Measurements from ENCODE around the gene B2M.
"Not testable (repeated sequence)": the region's sequence is repeated elsewhere in the genome, so short reads cannot be mapped to it uniquely, and the experiment has no call there.

B2M gene

DNA sequence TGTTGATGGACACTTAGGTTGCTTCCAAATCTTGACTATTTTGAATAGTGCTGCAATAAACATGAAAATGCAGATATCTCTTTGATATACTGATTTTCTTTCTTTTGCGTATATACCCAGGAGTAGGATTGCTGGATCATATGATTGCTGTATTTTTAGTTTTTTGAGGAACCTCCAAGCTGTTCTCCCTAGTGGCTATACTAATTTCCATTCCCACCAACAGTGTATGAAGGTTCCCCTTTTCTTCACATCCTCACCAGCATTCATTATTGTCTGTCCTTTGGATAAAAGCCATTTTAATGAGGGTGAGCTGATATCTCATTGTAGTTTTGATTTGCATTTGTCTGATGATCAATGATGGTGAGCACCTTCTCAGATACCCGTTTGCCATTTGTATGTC, 12.7 kb upstream of the B2M start:
- no peak for DNase-seq (ENCODE audit: low spot score)

DNA sequence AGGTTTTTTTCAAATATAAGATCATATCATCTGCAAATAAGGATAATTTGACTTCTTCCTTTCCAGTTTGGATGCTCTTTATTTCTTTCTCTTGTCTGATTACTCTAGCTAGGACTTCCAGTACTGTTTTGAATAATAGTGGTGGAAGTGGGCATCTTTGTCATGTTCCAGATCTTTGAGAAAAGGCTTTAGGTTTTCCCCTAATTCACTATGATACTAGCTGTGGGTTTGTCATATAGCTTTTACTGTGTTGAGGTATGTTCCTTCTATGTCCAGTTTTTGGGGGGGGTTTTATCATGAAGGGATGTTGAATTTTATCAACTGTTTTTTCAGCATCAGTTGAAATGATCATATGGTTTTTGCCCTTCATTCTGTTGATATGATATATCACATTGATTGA, 10.6 kb upstream of the B2M start:
- not testable (repeated sequence) for DNase-seq (ENCODE audit: low spot score)

GRCh38 chr15:44705986-44706385, 5.3 kb upstream of the B2M start:
- no peak for DNase-seq (ENCODE audit: low spot score)

- no peak for DNase-seq (ENCODE audit: low spot score)
Measured at GRCh38 chr15:44706401-44706800, 4.9 kb upstream of the B2M start.

- no peak for DNase-seq (ENCODE audit: low spot score)
Measured at GRCh38 chr15:44706946-44707636, 4.2 kb upstream of the B2M start.

DNA sequence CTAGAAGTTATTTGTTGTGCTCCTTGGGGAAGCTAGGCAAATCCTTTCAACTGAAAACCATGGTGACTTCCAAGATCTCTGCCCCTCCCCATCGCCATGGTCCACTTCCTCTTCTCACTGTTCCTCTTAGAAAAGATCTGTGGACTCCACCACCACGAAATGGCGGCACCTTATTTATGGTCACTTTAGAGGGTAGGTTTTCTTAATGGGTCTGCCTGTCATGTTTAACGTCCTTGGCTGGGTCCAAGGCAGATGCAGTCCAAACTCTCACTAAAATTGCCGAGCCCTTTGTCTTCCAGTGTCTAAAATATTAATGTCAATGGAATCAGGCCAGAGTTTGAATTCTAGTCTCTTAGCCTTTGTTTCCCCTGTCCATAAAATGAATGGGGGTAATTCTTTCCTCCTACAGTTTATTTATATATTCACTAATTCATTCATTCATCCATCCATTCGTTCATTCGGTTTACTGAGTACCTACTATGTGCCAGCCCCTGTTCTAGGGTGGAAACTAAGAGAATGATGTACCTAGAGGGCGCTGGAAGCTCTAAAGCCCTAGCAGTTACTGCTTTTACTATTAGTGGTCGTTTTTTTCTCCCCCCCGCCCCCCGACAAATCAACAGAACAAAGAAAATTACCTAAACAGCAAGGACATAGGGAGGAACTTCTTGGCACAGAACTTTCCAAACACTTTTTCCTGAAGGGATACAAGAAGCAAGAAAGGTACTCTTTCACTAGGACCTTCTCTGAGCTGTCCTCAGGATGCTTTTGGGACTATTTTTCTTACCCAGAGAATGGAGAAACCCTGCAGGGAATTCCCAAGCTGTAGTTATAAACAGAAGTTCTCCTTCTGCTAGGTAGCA, 851 bp upstream of the B2M start:
- DNase-seq (ENCODE audit: low spot score) = peak; percentile 68

DNA sequence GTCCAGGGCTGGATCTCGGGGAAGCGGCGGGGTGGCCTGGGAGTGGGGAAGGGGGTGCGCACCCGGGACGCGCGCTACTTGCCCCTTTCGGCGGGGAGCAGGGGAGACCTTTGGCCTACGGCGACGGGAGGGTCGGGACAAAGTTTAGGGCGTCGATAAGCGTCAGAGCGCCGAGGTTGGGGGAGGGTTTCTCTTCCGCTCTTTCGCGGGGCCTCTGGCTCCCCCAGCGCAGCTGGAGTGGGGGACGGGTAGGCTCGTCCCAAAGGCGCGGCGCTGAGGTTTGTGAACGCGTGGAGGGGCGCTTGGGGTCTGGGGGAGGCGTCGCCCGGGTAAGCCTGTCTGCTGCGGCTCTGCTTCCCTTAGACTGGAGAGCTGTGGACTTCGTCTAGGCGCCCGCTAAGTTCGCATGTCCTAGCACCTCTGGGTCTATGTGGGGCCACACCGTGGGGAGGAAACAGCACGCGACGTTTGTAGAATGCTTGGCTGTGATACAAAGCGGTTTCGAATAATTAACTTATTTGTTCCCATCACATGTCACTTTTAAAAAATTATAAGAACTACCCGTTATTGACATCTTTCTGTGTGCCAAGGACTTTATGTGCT, 527 bp downstream of the B2M start:
- DNase-seq (ENCODE audit: low spot score) = no peak

GRCh38 chr15:44712346-44713005, 1.2 kb downstream of the B2M start:
- peak; percentile 85 for DNase-seq (ENCODE audit: low spot score)

GRCh38 chr15:44713006-44713966, 2.0 kb downstream of the B2M start:
- peak; percentile 75 for DNase-seq (ENCODE audit: low spot score)

- peak; percentile 5 for DNase-seq (ENCODE audit: low spot score)
Measured at GRCh38 chr15:44715142-44715796, 4.0 kb downstream of the B2M start.

DNA sequence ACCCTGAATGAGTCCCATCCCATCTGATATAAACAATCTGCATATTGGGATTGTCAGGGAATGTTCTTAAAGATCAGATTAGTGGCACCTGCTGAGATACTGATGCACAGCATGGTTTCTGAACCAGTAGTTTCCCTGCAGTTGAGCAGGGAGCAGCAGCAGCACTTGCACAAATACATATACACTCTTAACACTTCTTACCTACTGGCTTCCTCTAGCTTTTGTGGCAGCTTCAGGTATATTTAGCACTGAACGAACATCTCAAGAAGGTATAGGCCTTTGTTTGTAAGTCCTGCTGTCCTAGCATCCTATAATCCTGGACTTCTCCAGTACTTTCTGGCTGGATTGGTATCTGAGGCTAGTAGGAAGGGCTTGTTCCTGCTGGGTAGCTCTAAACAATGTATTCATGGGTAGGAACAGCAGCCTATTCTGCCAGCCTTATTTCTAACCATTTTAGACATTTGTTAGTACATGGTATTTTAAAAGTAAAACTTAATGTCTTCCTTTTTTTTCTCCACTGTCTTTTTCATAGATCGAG, 4.5 kb downstream of the B2M start:
- DNase-seq (ENCODE audit: low spot score) = no peak

DNA sequence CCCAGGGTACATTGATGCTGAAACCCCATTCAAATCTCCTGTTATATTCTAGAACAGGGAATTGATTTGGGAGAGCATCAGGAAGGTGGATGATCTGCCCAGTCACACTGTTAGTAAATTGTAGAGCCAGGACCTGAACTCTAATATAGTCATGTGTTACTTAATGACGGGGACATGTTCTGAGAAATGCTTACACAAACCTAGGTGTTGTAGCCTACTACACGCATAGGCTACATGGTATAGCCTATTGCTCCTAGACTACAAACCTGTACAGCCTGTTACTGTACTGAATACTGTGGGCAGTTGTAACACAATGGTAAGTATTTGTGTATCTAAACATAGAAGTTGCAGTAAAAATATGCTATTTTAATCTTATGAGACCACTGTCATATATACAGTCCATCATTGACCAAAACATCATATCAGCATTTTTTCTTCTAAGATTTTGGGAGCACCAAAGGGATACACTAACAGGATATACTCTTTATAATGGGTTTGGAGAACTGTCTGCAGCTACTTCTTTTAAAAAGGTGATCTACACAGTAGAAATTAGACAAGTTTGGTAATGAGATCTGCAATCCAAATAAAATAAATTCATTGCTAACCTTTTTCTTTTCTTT, 5.8 kb downstream of the B2M start:
- DNase-seq (ENCODE audit: low spot score) = no peak

DNA sequence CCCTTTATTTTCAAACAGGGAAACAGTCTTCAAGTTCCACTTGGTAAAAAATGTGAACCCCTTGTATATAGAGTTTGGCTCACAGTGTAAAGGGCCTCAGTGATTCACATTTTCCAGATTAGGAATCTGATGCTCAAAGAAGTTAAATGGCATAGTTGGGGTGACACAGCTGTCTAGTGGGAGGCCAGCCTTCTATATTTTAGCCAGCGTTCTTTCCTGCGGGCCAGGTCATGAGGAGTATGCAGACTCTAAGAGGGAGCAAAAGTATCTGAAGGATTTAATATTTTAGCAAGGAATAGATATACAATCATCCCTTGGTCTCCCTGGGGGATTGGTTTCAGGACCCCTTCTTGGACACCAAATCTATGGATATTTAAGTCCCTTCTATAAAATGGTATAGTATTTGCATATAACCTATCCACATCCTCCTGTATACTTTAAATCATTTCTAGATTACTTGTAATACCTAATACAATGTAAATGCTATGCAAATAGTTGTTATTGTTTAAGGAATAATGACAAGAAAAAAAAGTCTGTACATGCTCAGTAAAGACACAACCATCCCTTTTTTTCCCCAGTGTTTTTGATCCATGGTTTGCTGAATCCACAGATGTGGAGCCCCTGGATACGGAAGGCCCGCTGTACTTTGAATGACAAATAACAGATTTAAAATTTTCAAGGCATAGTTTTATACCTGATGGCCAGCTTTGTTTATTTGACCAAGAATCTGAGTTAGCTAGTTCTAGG, 7.0 kb downstream of the B2M start:
- DNase-seq (ENCODE audit: low spot score) = no peak

GRCh38 chr15:44718927-44719292, 7.6 kb downstream of the B2M start:
- DNase-seq (ENCODE audit: low spot score) = no peak

DNA sequence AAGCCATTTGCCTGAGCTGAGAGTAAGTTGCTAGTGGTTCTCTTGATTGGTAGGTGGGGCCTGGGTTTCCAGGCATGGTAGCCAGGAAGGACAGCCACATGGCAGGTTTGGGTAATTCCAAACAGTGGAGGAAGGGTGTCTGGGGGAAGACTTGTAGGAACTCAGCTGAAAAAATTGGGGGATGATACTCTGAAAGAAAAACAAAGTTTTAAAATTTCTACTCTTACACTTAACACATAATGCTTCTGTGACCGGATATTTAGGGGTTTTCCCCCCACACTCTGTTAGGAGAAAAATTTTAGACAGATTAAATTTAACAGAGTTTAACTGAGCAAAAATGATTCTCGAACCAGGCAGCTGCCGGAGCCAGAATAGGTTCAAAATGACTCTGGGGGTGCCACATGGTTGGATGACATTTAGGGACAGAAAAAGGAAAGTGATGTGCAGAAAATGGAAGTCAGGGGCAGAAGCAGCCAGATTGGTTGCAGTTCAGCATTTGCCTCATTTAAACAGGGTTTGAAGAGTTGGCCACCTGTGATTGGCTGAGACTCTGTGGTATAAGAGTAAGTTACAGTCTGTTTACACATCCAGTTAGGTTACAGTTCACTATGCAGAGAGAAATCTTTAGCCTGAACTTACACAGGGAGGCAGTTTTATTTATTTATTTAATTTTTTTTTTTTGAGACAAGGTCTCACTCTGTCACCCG, 8.1 kb downstream of the B2M start:
- DNase-seq (ENCODE audit: low spot score) = no peak

- not testable (repeated sequence) for DNase-seq (ENCODE audit: low spot score)
Measured at GRCh38 chr15:44720000-44720435, 8.7 kb downstream of the B2M start.

DNA sequence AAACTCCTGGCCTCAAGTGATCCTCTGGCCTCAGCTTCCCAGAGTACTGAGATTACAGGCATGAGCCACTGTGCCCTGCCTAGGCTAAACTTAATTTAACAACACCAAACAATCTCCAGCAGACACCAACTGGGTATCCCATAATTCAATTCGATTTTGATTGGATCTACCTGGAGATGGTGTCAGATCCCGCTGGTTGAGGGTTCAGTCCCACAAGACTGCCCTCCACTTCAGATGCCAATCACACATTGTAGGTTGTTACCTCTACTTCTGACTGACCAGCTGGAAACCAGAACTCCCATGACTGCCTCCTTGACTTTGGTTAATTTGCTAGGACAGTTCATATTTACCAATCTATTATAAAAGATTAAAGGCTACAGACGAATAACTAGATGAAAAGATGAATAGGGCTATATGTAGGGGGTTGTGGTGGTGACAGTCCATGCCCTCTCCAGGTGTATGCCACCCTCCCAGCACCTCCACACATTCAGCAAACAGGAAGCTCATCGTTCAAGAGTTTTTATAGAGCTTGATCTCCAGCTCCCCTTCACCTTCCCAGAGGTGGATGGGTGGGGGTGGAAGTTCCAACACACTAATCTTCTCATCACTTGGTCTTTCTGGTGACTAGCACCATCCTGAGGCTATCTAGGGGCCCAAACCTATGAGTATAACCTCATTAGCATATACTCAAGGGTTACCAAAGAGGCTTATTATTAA, 9.3 kb downstream of the B2M start:
- DNase-seq (ENCODE audit: low spot score) = no peak

DNA sequence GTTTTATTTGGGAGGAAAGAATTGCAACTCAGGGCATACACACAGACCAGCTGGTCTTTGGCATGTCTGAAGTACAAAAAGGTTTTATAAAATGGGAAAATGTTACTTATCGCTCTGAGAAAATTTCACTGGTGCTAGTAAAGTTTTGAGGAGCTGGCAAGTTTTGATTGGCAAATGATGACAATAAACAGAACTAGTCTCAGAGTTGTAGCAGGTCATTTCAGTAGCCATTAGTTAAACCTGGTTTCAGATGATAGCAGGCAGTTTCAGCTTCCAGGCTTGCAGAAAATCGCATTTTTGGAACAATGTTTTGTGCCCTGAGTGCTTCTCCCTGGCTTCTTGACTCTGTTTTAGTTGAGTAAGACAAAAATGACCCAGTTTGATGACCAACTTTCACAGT, 10.7 kb downstream of the B2M start:
- DNase-seq (ENCODE audit: low spot score) = no peak

All from hematopoietic multipotent progenitor cell treated with erythropoietin and hydrocortisone succinate and interleukin-3 and kit ligand, for 17 days (in vitro differentiated cells).